Measurements from ENCODE around the gene GRAMD2A. TPM values are rescaled to one million over a fixed set of nuclear protein-coding genes. Genes with fewer than 3 reads are reported as not detected.
A peak's percentile ranks its signal among the peaks of the same experiment; 100 is the strongest.

The GRAMD2A gene
- total RNA-seq, 1 donor: 0.63 TPM

- TF ChIP-seq CTCF (IDR thresholded peaks at IDR 0.05; ENCODE audit: insufficient read depth, low read length): no peak
- H3K4me3 ChIP-seq (ENCODE audit: low read depth, low read length): no peak overlapping the region
- no peak for DNase-seq (ENCODE audit: low read depth)
Measured at GRCh38 chr15:72202801-72203506, 5.4 kb upstream of the GRAMD2A start.

GRCh38 chr15:72202302-72202701 is 4.7 kb upstream of the GRAMD2A start:
- no peak for DNase-seq (ENCODE audit: low read depth)
- TF ChIP-seq CTCF (IDR thresholded peaks at IDR 0.05; ENCODE audit: insufficient read depth, low read length): no peak
- H3K4me3 ChIP-seq (ENCODE audit: low read depth, low read length): no peak overlapping the region

- no peak overlapping the region for H3K4me3 ChIP-seq (ENCODE audit: low read depth, low read length)
- no peak for DNase-seq (ENCODE audit: low read depth)
- no peak for TF ChIP-seq CTCF (IDR thresholded peaks at IDR 0.05; ENCODE audit: insufficient read depth, low read length)
Measured at GRCh38 chr15:72201391-72201921, 3.9 kb upstream of the GRAMD2A start.

GRCh38 chr15:72200395-72201237 is 3.0 kb upstream of the GRAMD2A start:
- no peak overlapping the region for H3K4me3 ChIP-seq (ENCODE audit: low read depth, low read length)
- TF ChIP-seq CTCF (IDR thresholded peaks at IDR 0.05; ENCODE audit: insufficient read depth, low read length): no peak
- DNase-seq (ENCODE audit: low read depth): no peak

- TF ChIP-seq CTCF (IDR thresholded peaks at IDR 0.05; ENCODE audit: insufficient read depth, low read length): peak; percentile 96
- H3K4me3 ChIP-seq (ENCODE audit: low read depth, low read length): no peak overlapping the region
- DNase-seq (ENCODE audit: low read depth): peak; percentile 80
Measured at GRCh38 chr15:72199721-72200212, 2.2 kb upstream of the GRAMD2A start.

GRCh38 chr15:72199205-72199515 is 1.6 kb upstream of the GRAMD2A start:
- no peak for TF ChIP-seq CTCF (IDR thresholded peaks at IDR 0.05; ENCODE audit: insufficient read depth, low read length)
- DNase-seq (ENCODE audit: low read depth): no peak
- H3K4me3 ChIP-seq (ENCODE audit: low read depth, low read length): no peak overlapping the region
